ENCODE data around the gene SLC66A1. TPM values are rescaled to one million over a fixed set of nuclear protein-coding genes. Genes with fewer than 3 reads are reported as not detected.

The SLC66A1 gene
- polyA plus RNA-seq, 1 donor from 2014 or later, result 12.7 TPM

DNA sequence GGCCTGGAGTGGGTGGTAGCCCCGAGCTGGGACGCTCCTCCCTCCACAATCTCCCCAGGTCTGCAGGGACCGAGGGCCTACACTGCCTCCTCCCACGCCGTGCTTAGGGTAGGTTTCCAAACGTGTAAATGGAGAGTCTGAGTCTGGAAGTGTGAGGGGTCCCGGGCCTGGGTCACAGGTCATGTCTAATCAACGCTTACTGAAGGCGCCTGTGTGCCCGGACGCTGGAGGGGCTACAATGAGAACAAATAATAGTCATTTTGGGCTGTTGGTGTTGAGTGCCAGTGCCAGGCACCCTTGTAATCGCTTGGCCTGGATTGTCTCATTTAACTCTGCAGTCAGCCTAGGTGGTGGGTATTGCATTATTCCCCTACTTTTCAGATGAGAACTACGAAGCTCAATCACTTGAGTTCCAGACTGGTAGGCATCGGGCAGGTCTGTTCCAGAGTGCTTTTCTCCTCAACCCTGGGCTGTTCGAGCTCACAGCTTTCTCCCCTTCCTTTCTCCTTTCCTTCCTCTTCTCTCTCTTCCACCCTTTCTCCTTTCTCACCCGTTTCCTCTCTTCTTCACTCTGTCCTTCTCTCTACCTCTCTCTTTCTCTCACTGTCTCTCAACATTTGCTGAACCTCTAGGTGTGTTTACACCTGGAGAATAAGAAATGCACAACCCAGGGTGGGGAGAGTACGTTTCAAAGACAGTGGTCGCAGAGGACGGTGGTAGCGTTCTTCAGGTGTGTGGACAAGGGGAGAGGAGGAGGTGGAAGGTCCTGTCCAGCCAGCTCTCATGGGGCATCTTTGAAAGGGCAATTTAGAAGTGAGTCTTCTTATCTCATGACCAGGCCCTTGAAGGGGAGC is 883 bp downstream of the SLC66A1 start:
- Mint-ChIP-seq H3K27me3 (no peaks in the 10 kb centered on the region), H3K4me1 (peaks cover 40 to 57% (median 46%) of the 10 kb centered on the region in 3 donors), H3K27ac (peak overlapping the region; percentile 94 to 98 (median 96)), H3K9me3 (no peaks in the 10 kb centered on the region), H3K36me3 (peaks cover 6% of the 10 kb centered on the region), H3K4me3 (peak overlapping the region; percentile 84 to 93 (median 91))

DNA sequence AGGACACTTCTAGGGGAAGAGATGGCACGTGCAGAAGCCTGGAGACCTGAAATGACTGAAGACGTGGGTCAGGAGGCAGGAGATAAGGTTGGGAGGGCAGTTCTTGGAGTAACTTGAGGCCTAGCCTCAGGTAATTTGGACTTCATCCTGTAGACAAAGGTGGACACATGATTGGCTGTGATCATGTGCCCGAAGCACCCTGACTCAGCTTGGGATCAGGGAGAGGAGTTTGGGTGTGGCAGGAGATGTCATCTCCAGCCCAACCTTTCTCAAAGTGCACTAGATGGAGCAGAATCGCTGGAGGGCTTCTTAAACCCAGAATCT is 1.5 kb downstream of the SLC66A1 start:
- H3K27me3 Mint-ChIP-seq, result no peaks in the 10 kb centered on the region
- H3K36me3 Mint-ChIP-seq, result peaks cover 6% of the 10 kb centered on the region
- H3K4me3 Mint-ChIP-seq, result peak overlapping the region; percentile 84 to 93 (median 91)
- H3K9me3 Mint-ChIP-seq, result no peaks in the 10 kb centered on the region
- peak overlapping the region; percentile 94 to 98 (median 96) for H3K27ac Mint-ChIP-seq
- H3K4me1 Mint-ChIP-seq, result peaks cover 40 to 60% (median 46%) of the 10 kb centered on the region in 3 donors

DNA sequence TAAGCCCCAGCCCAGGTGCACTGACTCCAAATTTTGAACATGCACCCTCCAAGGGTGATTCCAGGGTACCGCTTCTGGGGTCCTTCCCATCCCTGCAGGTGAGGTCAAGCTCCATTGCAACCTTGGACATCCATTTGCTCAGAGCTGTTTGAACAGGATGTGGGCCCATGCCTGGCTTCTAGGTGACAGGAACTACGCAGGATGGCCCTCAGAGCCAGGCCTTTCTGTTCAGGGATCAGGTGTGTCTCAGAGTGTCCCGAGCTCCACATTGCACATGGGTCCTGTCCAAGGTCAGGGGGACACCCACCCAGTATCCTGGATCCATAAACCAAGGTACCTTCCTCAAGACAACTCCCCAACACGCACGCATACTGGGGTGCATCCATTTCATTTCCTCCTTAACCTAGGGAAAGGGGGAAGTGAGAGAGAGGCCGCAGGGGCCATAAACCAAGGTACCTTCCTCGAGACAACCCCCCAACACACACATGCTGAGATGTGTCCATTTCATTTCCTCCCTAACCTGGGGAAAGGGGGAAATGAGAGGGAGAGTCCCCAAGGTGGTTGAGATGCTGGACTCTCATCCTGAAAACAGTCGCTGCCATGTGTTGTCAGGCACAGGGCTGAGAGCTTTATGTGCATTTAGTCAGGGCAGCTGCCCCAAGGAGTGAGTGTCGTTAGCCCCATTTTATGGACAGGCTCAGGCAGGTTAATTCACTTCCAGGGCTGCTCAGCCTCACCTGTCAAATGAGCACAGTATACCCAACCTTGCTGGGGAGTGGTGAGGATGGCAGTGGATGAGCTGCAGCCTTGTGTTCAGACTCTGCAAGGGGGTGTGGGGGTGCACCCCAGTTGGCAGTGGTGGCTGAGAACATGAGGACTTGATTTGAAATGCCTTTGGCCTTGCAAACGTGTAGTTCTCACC is 2.1 kb downstream of the SLC66A1 start:
- Mint-ChIP-seq H3K9me3 (no peaks in the 10 kb centered on the region), H3K36me3 (peaks cover 6% of the 10 kb centered on the region), H3K4me1 (peaks cover 37 to 55% (median 45%) of the 10 kb centered on the region in 3 donors), H3K27me3 (no peaks in the 10 kb centered on the region), H3K4me3 (peak overlapping the region; percentile 12 to 93 (median 91)), H3K27ac (peak overlapping the region; percentile 94 to 98 (median 96))

DNA sequence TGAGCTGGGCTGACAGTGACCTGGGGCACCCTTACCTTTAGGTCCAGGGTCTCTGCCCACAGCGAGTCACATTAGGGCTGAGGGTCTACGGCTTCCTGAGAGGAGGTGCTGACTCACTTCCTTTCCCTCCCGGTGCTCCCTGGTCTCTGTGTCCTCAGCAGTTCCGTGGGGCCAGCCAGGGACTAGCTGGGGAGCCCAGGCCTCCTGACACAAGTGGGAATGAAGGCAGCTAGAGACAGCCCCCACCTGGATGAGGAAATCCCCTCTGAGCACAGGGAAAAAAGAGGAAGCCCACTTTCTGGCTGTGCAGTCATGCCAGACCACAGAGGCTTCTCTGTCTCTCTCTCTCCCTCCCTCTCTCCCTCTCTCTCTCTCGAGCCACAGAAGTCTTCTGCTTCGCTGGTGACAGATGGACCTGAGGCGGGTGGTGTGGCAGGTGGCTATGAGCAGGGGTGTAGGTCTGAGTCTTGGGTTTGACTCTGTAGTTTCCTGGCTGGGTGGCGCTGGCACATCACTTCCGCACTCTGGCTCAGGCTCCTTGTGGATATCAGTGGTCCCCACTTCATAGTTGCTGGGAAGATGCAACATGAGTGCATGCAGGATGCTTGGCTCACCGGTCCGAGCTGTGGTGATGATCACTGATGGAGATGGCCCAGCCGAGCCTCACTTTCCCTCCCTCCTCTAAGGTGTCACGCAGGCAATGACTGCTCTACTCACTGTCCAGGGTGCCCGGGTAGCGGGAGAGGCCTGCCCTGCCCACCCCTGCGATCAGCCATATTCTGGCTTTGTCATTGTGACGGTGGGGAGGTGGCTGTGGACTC is 3.5 kb downstream of the SLC66A1 start:
- peak overlapping the region; percentile 94 to 98 (median 96) for H3K27ac Mint-ChIP-seq
- peaks cover 35 to 52% (median 43%) of the 10 kb centered on the region in 3 donors for H3K4me1 Mint-ChIP-seq
- peak overlapping the region; percentile 63 to 93 (median 80) for H3K4me3 Mint-ChIP-seq

DNA sequence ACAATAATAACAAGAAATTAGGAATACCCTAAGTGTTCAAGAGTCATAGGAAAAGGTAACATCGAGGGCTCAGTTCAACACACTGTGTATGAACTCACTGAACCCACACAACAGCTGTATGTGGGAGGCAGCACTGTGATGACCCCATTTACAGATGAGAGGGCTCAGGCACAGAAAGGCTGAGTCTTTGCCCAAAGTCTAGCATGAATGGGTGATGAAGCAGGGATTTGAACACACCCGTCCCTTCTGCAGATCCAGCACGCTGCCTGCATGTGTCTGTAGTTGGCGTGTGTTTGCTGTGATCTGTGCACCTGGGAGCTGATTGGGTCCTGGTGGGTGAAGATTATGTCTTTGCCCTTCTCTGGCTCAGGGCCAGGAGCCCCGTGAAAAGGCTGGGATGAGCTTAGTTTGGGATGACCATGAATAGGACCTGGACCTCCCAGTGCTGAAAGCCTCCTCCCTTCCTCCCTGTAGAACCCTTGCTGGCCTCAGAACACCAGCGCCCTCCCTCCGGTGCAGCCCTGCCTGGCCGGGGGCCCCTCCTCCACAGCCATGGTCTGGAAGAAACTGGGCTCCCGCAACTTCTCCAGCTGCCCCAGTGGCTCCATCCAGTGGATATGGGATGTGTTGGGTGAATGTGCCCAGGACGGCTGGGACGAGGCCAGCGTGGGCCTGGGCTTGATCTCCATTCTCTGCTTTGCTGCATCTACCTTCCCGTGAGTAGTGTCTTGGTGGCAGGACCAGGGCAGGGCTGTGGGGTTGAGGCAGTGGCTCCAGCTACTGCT is 5.2 kb downstream of the SLC66A1 start:
- Mint-ChIP-seq H3K27me3 (no peaks in the 10 kb centered on the region), H3K36me3 (no peaks in the 10 kb centered on the region), H3K27ac (peak overlapping the region in 2 of 3 donors; percentile 93 to 98), H3K4me3 (peak overlapping the region in 2 of 4 donors; percentile 12 to 55), H3K9me3 (no peaks in the 10 kb centered on the region), H3K4me1 (peaks cover 30 to 46% (median 36%) of the 10 kb centered on the region in 3 donors)

More for the DNA sequence above, 3.5 kb downstream of the SLC66A1 start:
- Mint-ChIP-seq H3K27me3 (no peaks in the 10 kb centered on the region), H3K36me3 (peaks cover 4% of the 10 kb centered on the region), H3K9me3 (no peaks in the 10 kb centered on the region)

DNA sequence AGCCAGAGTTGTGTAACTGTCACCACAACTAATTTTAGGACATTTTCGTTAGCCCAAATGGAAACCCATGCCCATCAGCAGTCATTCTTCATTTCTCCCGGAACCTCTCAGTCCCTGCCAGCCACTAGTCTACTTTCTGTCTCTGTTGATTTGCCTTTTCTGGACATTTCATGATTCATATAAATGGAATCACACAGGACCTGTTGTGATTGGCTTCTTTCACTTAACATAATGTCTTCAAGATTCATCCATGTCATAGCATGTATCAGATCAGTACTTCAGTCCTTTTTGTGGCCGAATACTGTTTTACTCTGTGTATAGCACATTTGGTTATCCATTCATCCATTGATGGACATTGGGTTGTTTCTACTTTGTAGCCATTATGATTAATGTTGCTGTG is 7.1 kb downstream of the SLC66A1 start:
- Mint-ChIP-seq H3K27me3 (no peaks in the 10 kb centered on the region), H3K9me3 (no peaks in the 10 kb centered on the region), H3K4me3 (peak overlapping the region in 1 of 4 donors; percentile 45), H3K27ac (peak overlapping the region in 2 of 3 donors; percentile 56 to 80), H3K4me1 (peaks cover 16 to 32% (median 22%) of the 10 kb centered on the region in 3 donors), H3K36me3 (no peaks in the 10 kb centered on the region)

DNA sequence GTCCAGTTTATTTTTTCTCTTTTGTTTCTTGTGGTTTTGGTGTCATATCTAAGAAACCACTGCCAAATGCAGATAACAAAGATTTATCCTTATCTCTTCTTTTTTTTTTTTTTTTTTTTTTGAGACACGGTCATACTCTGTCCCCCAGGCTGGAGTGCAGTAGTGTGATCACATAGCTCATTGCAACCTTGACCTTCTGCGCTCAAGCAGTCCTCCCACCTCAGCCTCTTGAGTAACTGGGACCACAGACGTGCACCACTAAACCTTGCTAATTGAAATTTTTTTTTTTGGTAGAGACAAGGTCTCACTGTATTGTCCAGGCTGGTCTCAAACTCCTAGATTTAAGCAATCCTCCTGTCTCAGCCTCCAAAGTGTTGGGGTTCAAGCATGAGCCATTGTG is 8.9 kb downstream of the SLC66A1 start:
- H3K36me3 Mint-ChIP-seq, result peaks cover 1% of the 10 kb centered on the region
- peaks cover 3 to 14% (median 12%) of the 10 kb centered on the region in 3 donors for H3K4me1 Mint-ChIP-seq
- peak overlapping the region in 2 of 3 donors; percentile 21 to 87 for H3K27ac Mint-ChIP-seq
- H3K27me3 Mint-ChIP-seq, result no peaks in the 10 kb centered on the region
- no peaks in the 10 kb centered on the region for H3K9me3 Mint-ChIP-seq
- H3K4me3 Mint-ChIP-seq, result no peak overlapping the region

DNA sequence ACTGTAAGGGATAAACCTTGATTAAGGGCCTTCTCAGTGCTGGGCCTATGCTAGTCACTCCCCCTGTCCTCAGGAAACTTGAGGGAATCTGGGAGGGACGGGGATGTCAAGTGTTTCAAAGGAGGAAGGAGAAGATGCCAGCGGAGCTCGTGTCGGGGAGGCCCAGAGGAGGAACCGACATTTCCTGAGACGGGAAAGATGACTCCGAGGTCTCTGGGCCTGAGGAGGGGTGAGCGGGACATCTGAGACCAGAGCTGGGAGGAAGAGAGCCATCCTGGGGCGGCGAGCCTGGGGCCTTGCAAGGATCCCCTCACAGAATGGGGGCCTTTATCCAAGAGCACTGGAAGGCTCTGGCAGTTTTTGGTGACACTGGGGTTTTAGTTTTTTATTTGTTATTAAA is 10.4 kb downstream of the SLC66A1 start:
- Mint-ChIP-seq H3K27ac (peak overlapping the region in 1 of 3 donors; percentile 67), H3K4me3 (no peak overlapping the region), H3K27me3 (no peaks in the 10 kb centered on the region), H3K9me3 (no peaks in the 10 kb centered on the region), H3K36me3 (peaks cover 2% of the 10 kb centered on the region), H3K4me1 (peaks cover 0 to 11% (median 3%) of the 10 kb centered on the region in 3 donors)

DNA sequence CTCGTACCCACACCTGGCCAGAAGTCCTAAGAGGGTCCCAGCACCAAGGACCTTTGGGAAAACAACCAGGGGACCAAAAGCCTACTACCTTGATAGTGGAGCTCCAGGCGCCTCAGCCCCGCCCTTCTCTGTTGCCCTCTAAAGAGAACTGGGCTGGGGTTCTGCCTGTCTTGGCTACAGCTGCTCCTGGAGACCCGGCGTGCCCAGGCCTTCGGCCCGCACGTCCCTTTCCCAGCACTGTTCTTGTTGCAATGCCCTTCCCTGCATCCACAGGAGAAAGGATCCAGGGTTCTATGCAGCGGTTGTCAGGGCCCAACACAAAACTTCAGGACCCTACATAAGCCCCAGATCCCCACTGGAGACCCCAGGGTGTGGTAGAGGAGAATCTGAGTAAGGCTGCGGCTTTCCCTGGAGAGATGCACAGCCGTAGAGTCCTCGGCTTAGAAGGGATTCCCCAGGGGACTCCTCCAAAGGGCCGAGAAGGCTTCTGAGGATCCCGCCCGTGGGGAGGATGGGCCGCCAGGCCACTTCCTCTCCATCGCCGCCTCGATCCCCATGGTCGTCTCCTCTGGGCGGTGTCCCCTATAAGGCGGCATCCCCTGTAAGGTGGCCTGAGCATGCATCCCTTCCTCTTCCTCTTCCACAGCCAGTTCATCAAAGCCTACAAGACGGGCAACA is 12.0 kb downstream of the SLC66A1 start:
- Mint-ChIP-seq H3K4me3 (no peak overlapping the region), H3K27ac (peak overlapping the region in 2 of 3 donors; percentile 58 to 73), H3K4me1 (peaks cover 0 to 4% (median 0%) of the 10 kb centered on the region in 3 donors), H3K36me3 (peaks cover 5% of the 10 kb centered on the region), H3K9me3 (no peaks in the 10 kb centered on the region), H3K27me3 (no peaks in the 10 kb centered on the region)

DNA sequence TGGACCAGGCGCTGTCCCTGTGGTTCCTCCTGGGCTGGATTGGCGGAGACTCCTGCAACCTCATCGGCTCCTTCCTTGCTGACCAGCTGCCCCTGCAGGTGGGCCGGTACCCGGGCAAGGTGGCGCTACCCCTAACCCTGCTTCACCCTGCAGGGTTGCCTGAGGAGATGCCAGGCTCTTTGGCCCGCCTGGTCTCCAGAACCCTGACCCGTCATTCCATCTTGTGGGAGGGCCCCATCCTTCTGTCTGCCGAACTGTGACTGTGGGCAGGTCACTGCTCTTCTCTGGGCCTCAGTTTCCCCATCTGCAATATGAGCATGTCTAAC is 12.5 kb downstream of the SLC66A1 start:
- H3K36me3 Mint-ChIP-seq, result peaks cover 5% of the 10 kb centered on the region
- H3K27ac Mint-ChIP-seq, result peak overlapping the region in 2 of 3 donors; percentile 58 to 73
- H3K4me3 Mint-ChIP-seq, result no peak overlapping the region

DNA sequence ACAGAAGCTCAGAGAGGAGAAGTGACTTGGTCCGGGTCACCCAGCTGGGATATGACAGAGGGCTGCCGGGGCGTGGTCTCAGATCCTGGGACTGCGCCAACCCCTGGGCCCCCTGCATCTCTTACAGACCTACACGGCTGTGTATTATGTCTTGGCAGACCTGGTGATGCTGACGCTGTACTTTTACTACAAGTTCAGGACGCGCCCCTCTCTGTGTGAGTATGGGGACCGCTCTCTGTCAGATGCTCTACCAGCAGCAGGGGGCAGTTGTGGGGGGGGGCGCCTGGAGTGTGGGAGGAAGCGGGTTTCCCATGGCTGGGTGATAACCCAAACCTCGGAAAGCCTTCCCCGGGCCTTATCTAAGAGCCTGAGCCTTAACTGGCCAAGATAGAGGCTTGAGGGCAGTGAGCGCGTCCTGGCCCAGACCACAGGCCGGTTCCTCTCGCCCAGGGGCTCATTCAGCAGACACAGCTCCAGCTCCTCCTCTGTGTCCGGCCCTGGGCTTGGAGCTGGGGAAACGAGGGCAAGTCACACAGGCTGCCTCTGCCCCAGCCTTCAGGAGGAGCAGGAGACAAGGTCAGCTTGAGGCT is 13.3 kb downstream of the SLC66A1 start:
- Mint-ChIP-seq H3K27me3 (no peaks in the 10 kb centered on the region), H3K27ac (peak overlapping the region in 2 of 3 donors; percentile 58 to 73), H3K4me1 (peaks cover 0 to 4% (median 0%) of the 10 kb centered on the region in 3 donors), H3K36me3 (peaks cover 5% of the 10 kb centered on the region), H3K4me3 (no peak overlapping the region), H3K9me3 (no peaks in the 10 kb centered on the region)

More for the DNA sequence above, 12.5 kb downstream of the SLC66A1 start:
- no peaks in the 10 kb centered on the region for H3K27me3 Mint-ChIP-seq
- H3K9me3 Mint-ChIP-seq, result no peaks in the 10 kb centered on the region
- H3K4me1 Mint-ChIP-seq, result peaks cover 0 to 4% (median 0%) of the 10 kb centered on the region in 3 donors

DNA sequence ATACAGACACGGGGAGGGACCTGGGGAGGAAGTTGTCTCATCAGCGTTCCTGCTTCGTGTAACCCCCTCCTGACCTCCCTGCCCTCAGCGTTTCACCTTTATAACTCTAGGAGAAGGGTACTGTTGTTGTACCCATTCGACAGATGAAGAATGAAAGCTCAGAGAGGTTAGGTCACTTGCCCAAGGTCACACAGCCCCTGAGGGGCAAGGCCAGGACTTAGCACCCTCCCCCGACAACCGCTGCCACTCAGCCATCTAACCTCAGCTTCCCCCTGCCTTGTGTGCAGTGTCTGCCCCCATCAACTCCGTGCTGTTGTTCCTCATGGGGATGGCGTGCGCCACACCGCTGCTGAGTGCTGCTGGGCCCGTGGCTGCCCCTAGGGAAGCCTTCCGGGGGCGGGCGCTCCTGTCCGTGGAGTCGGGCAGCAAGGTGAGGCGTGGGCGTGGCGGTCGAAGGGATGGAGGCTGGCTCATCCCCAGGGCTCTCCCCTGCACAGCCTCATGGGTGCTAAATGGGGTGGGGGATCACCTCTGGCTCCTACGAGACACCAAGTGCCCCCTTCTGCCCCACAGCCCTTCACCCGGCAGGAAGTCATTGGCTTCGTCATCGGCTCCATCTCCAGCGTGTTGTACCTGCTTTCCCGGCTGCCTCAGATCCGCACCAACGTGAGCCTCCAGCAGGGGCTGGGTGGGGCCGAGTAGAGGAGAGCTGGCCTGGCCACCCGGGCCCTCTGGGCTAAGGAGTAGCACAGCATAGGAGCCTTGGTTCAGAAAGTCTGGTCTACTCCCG is 14.0 kb downstream of the SLC66A1 start:
- Mint-ChIP-seq H3K4me3 (peak overlapping the region in 1 of 4 donors; percentile 76), H3K27ac (peak overlapping the region in 2 of 3 donors; percentile 74 to 93), H3K9me3 (no peaks in the 10 kb centered on the region), H3K27me3 (no peaks in the 10 kb centered on the region), H3K4me1 (peaks cover 0 to 4% (median 0%) of the 10 kb centered on the region in 3 donors), H3K36me3 (peaks cover 5% of the 10 kb centered on the region)

Measured in IgD-negative memory B cell (primary cell).